NCI-H2081 (cell line): ENCODE measurements around the gene GRAMD2B.
"Not testable (repeated sequence)": the region's sequence is repeated elsewhere in the genome, so short reads cannot be mapped to it uniquely, and the experiment has no call there.

ENCODE experiments used
- DNase-seq, 2 experiments: peaks; one replicate each; lab custom pipeline; 2025; lab: John Stamatoyannopoulos, UW

GRAMD2B gene

GRCh38 chr5:126450346-126450745 lies 27.1 kb downstream of the GRAMD2B start:
- DNase-seq, result no peak

- DNase-seq, result no peak
Measured at GRCh38 chr5:126450907-126451306, 27.7 kb downstream of the GRAMD2B start.

- DNase-seq, result no peak
Measured at GRCh38 chr5:126452477-126452876, 29.3 kb downstream of the GRAMD2B start.

- no peak for DNase-seq
Measured at GRCh38 chr5:126454081-126454480, 30.9 kb downstream of the GRAMD2B start.

GRCh38 chr5:126454535-126454934 lies 31.3 kb downstream of the GRAMD2B start:
- no peak for DNase-seq

- DNase-seq, result no peak
Measured at GRCh38 chr5:126455264-126455663, 32.1 kb downstream of the GRAMD2B start.

- DNase-seq, result no peak
Measured at GRCh38 chr5:126455728-126456127, 32.5 kb downstream of the GRAMD2B start.

GRCh38 chr5:126456217-126456820 lies 33.1 kb downstream of the GRAMD2B start:
- no peak for DNase-seq

GRCh38 chr5:126460459-126460858 lies 37.2 kb downstream of the GRAMD2B start:
- no peak for DNase-seq

GRCh38 chr5:126460977-126461376 lies 37.8 kb downstream of the GRAMD2B start:
- no peak for DNase-seq

GRCh38 chr5:126461838-126462237 lies 38.6 kb downstream of the GRAMD2B start:
- DNase-seq, result no peak

- no peak for DNase-seq
Measured at GRCh38 chr5:126462239-126463014, 39.2 kb downstream of the GRAMD2B start.

- DNase-seq, result no peak
Measured at GRCh38 chr5:126464016-126464415, 40.8 kb downstream of the GRAMD2B start.

- peak; percentile 89 to 96 for DNase-seq
Measured at GRCh38 chr5:126464959-126465358, 41.8 kb downstream of the GRAMD2B start.

- no peak for DNase-seq
Measured at GRCh38 chr5:126468091-126468490, 44.9 kb downstream of the GRAMD2B start.

GRCh38 chr5:126469536-126470316 lies 46.5 kb downstream of the GRAMD2B start:
- DNase-seq, result no peak

GRCh38 chr5:126470529-126470928 lies 47.3 kb downstream of the GRAMD2B start:
- not testable (repeated sequence) for DNase-seq

- no peak for DNase-seq
Measured at GRCh38 chr5:126471247-126471646, 48.0 kb downstream of the GRAMD2B start.

- no peak for DNase-seq
Measured at GRCh38 chr5:126471875-126472537, 48.8 kb downstream of the GRAMD2B start.

GRCh38 chr5:126472538-126472889 lies 49.3 kb downstream of the GRAMD2B start:
- DNase-seq, result no peak

GRCh38 chr5:126477294-126478117 lies 54.3 kb downstream of the GRAMD2B start:
- DNase-seq, result no peak

GRCh38 chr5:126479810-126480209 lies 56.6 kb downstream of the GRAMD2B start:
- no peak for DNase-seq
